Hepatic stellate cell (primary cell): Measurements from ENCODE around the gene POFUT2.
"Not testable (repeated sequence)": the region's sequence is repeated elsewhere in the genome, so short reads cannot be mapped to it uniquely, and the experiment has no call there.

ENCODE experiments used
- DNase-seq: peaks from one replicate; pipeline ENCODE4 v3.0.0; 2011; ENCODE audit warnings: low spot score

The POFUT2 gene

DNA sequence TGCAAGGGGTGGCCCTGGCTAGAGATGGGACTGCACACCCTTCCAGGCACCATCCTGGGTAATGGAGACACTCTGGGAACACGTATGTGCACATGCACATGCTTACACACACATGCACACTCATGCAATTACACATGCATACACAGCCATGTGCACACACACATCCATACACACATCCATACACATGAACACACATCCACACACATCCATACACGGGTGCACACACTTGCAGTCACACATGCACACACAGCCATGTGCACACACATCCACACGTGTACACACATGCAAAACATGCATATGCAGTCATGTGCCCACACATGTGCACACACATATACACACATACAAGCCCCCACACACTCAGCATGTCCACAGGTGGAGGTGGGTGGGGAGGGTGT, 22.3 kb upstream of the POFUT2 start:
- DNase-seq: no peak

DNA sequence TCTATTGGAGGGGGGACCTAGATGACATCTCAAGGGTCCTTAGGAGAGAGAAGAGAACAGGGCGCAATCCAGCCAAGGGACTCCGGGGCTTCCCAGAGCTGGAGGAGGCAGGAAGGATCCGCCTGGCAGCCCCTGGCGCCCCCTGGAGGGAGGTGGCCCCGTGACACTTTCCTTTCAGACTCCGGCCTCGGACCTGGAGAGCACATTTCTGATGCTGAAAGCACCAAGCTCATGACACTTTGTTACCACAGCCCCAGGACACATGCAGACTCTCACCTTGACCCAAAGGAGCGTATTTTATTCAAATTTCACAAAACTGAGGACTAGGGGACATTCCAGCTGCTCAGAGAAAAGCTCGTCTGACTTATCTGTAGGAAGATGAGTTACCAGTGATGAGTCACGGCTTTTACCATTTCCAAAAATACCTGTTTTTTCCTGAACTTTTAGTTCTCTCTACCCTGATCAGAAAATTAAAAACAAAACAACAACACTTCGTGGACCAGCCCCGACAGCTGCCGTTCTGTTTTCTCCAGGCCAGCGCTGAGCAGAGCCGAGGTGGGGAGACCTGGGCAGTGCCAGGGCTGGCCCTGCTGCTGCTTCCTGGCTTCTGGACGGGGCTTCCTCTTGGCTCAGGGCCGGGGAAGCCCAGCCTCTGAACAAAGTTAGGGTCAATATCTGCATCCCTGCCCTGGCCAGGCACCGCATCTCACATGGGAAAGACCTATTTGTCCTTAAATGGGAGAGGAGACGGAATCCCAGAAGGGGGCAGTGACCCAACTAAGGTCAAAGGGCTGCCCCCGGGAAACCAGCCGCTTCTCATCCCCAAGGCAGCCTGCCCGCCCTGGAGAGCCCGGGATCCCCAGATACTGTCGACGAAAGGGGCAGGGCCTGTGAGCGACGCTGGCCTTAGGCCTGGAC, 21.6 kb upstream of the POFUT2 start:
- peak; percentile 77 for DNase-seq

DNA sequence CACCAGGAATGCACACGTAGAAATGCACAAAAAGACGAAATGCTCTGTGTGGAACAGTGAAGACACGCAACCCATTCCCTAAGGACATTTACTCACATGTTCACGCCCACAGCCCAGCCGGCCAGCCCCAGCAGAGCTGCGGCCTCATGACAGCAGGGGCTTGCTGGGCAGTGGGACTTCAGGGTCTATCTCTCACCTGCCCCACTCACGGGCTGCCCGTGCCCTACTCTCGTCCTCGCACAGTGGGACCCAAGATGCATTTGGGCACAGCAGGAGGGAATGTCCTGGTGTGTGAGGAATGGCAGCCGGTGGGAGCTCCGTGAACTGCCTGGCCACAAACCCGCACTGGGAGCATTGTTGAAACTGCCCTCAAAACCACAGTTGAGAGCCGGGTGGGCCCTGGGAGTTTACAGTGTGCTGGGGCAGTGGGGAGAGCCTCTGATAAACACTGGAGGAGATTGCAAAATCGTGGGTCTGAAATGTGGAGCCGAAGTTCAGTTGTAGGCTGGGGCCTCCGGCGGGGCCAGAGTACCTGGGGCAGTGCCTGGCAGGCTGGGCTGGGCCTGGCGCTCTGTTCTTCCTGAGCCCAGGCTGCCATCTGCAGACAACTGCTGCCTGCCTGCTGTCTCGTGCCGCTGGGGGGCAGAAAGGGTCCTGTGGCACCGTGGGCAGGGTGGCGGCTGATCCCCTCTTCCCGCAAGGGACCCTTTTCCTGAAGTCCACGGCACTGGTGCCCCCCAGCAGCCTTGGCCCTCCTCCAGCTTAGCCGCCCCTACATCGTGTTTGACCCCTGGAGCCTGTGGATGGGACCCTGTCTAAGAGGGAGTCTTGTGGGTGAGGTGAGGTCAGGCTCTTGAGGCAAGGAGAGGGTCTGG, 20.7 kb upstream of the POFUT2 start:
- DNase-seq: peak; percentile 76

DNA sequence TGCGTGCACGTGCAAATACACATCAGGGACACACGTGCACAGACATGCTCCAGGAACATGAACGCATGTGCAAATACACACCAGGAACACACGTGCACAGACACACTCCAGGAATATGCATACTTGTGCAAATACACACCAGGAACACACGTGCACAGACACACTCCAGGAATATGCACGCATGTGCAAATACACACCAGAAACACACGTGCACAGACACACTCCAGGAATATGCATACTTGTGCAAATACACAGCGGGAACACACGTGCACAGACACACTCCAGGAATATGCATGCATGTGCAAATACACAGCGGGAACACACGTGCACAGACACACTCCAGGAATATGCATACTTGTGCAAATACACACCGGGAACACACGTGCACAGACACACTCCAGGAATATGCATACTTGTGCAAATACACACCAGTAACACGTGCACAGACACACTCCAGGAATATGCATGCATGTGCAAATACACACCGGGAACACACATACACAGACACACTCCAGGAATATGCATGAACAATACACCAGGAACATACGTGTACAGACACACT, 20.0 kb upstream of the POFUT2 start:
- DNase-seq: not testable (repeated sequence)

DNA sequence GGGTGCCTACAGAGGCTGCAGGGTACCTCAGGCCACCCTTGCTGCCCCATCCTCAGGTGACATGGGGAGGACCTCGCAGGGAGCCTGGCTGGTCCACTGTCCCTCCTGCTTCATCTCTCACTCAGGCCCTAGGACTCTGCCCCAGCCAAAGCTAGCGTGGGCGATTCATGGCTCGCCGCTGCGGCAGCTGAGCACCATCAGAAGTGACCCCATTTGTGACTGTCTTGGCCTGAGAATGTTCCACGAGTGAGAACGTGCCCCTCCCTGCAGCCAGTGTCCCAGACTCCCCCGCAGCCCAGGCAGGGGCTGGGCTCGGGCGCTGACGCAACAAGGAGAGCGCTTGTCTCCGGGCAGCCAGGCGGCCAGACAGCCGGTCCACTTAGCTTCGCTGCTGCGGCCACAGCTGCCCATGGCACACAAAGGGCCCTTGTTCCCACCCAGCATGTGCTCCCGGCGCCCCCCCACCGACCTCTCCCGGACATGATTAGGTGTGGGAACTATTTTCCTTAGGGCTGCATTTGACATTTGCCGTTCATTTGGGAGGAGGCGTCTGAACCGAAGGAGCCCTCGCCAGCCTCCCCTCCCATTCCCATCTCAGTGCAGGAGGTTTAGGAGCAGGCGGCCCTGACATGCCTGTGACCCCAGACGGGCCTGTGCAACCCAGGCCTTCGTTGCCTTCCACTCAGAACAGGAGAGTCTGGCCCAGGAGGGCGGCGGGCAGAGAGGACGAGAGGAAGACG, 19.3 kb upstream of the POFUT2 start:
- DNase-seq: peak; percentile 71

DNA sequence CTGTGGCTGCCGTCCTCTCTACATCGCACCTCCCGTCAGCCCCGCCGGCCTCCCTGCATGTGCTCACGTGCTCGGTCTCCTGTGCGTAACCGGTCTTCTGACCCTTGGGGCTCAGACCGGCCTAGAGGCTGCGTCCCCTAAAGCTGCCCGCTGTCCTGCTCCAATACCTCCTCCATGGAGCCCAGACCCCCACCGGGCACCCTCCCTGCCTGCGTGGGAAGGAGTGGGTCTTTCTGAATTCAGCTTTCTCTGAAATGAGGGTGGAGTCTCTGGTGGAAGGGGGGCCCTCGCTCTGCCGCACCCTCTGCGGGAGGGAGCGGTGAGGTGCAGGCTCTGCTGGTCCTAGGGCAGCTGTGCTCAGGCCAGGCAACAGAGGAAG, 18.7 kb upstream of the POFUT2 start:
- no peak for DNase-seq

DNA sequence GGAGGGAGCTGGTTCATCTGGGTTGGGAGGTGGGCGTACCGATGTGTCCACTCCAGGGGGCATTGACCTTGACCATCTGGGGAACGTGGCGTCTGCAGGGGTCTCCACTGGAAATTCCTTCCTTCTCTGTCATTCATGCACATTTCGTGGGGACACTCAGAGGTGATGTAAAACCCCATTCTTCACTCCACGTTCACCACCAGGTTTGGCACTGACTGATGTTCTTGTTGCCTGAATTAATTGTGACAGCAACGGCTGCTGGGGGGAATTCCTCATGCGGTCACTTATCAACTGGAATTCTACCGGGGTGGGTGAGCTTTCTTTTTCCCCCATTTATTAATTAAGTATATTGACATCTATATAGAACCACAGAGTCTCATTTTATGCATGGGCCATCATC, 18.1 kb upstream of the POFUT2 start:
- no peak for DNase-seq

DNA sequence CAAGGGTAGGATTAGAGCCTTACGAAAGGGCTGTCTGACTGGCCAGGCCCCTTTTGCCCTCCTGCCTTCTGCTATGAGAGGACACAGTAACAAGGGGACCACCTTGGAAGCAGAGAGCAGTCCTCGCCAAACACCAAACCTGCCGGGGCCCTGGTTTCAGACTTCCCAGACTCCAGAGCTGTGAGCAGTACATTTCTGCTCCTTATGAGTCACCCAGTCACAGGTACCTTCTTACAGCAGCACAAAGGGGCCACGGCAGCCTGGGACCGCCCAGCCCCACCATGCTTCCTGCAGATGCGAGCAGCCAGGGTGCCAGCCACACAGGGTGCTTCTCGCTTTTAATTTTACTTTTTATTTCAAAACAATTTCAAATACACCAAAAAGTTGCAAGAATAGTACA, 17.2 kb upstream of the POFUT2 start:
- no peak for DNase-seq

DNA sequence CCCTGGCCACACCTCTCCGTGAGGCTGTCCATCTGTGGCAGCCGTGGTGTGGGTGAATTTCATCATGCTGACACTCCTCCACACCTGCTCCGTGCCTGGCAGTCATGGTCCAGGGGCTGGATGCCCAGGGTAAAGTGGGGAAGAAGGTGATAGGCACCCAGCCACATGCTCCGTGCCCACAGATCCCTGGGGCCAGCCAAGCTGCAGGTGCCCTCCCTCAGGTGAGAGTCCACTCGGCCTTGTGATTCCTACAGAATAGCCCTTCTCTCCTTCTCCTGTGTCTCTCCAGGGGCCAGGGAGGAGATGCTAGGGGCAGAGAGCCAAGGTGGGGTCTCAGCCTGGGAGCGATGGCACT, 16.8 kb upstream of the POFUT2 start:
- no peak for DNase-seq

DNA sequence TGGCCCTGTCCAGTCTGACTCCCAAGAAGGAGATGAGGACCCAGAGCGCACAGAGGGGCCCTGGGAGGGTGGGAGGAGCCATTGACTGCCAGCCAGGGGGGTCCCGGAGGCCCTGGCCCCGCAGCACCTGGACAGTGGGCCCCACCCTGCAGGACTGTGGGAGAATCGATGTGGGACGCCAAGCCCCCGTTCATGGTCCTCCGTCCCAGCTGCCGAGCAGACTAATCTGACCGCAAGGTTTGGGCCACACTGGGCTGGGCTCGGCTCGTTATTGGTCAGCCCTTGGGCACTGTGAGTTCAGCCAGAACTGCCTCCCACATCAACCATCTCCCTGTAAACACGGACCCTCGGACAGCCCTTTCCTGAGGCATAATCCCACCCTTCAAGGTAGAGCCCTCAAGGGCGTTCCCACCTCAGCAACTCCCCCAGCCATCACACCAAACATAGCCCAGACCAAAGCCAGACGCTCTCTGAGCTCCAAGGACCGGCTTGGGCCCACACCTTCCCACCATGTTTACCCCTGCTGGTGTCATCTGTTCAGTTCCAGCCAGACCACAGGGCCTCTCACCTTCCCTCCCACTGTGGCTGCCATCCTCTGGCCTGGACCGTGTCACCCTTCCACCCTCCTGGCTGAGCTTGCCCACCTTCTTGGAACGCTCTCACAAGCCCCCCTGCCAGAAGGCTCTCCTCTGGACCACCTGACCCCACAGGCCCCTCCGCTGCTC, 16.2 kb upstream of the POFUT2 start:
- DNase-seq: no peak

DNA sequence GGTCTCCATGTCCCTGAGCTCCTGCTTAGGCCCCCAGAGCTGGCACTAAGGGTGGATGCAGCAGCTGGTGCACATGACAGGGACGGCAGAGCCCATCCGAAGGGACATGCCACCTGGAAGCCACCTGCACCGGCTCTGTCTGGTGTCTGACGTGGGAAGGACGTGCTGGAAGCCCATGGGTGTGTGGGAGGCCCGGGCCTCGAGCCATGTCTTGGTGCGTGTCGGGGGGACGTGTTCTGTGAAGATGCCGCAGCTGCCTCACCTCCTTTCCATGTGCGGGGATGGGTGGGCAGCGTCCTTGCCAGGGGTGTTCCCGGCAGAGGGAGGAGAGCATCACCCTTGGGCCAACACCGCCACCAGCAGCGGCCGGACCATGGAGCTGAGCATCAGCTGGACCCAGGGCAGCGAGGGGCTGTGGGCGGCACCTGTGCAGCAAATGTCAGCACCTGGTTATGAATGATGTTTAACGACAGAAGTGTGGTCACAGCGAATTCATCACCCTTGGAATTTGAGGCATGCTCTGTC, 15.5 kb upstream of the POFUT2 start:
- DNase-seq: no peak

DNA sequence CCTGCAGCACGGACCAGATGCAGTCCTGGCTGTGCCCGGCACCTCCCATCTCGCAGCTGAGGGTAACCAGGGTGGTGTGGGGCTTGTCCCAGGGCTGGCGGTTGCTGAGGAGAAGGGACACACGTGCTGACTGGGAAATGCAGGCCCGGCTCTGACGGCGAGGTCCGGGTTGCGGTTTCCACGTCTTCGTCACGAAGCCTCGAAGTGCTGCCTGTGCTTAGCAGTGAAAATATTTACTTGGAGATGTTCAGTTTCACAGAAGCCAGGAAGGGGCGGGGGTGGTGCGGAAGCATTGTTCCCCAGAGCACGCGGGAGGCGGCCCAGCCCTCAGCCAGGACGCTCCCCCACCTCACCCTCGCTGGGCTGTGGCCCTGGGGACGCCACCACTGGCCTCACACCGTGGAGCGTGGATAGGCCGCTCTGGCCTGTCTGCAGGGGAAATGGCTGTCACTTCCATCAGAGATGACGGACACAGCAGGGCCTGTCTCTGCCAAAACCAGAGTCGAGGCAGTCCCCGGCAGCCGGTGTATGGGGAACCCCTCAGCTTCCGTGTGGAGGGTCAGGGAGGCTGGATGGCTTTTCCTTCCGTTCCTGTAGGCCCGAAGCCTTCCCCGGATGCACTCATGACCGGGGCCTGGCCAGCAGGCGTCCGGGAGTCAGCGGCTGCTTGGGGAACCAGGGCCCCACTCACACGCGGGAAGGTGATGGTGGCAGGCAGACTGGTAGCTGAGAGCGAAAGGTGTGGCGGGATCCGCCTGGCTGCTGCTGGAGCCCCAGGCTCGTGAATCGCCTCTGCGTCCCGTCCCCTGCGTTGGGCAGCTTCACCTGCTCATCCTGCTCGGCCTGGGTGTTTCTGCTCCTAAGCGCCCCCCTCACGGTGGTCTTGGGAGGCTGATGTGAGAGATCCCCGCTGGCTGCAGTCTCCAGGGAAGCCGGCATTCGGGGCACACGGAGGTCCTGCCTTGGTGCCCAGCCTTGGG, 14.7 kb upstream of the POFUT2 start:
- no peak for DNase-seq

DNA sequence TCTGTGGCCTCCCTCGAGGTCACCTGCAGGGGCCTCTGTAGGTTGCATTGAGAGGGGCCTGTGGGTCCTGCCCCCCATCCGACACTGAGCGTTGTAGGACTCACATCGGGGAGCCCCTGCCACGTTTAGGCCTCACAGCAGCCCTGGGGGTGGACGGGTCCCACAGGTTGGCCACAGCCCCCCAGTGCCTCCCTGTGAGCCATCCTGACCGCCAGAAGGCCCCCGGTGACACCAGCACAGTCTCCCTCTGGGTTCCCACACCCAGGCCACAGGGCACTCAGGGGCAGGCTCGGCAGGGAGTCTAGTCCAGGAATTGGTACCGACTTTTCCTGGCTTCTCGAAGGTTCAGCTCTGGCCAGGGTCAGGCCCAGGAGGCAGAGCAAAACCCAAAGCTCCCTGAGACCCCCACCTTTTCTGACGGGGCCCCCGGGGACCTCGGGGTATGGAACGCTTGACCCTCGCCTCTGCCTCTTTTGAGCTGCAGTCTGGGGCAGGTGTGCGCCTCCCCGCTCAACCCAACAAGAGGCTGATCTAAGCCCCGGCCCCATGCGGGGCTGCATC, 13.9 kb upstream of the POFUT2 start:
- DNase-seq: no peak

DNA sequence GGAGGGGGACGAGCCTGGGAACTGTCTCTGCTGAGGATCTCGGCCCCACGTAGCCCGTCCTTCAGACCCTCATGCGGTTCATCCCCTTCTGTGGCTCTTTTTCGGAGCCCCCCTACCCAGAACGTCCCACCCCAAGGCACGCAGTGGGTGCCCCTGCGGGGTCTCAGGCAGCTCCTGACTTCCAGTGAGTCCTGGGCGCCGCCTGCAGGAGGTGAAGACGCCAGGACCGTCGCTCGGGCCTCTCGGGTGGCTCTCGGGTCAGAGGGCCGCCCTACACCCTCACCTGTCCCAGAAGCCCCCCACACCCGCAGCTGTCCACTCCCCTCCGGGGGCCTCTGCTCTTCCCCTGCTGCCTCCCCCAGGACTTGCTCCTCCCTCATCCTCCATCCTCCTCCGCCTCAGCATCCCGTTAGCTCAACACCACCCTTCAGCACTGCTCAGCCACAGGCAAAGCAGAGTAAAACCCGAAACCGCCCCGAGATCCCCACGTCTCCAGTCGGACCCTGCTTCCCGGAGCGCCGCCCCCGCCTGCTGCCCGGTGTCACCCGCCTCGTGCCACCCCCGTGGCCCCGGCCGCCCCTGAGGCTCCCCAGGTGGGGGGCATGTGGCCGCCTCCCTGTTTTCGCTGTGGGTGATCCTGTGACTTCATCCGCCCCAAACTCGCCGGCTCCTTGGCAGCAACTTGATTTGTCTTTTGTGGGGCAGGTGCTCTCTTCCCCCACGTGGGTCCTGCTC, 13.3 kb upstream of the POFUT2 start:
- no peak for DNase-seq

DNA sequence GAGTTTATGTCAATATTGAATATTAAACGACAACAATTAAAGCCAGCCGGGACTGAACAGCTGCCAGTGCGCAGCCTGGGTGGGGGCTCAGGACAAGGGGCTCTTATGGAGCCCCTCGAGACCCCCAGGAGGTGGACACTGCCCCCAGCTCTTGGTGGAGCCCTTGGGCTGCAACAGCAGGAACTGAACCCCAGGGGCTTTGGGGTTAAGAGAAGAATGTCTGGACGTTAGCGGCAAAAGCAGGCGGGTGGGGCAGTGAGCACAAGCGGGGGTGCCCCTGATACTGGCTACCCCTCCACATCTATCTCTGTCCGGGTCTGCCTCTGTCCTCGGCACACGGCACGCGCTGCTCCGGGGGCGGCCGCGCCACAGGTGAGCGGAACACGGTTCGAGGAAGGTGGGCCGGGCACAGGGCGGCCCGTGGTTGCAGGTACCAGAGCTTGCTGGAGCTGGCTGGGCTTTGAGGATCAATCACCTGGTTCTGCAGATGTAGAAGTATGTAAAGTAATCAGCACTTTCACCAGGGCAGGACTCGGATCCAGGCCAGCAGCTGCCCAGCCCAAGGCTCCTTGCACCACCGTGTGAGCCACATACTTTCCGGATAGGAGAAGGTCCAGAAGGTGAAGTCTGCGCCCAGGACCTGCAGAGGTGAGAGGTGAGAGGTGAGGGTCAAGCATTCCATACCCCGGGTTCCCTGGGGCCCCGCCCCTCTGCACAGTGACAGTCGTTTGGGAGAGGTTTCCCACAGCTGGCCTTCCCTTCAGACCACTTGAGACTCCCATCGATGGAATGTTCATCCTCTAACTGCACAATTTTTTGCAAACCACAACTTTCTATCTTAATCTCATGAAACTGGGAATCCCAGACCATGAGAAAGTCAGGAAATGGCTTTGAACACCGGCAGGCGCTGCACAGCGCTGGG, 12.4 kb upstream of the POFUT2 start:
- peak; percentile 94 for DNase-seq

DNA sequence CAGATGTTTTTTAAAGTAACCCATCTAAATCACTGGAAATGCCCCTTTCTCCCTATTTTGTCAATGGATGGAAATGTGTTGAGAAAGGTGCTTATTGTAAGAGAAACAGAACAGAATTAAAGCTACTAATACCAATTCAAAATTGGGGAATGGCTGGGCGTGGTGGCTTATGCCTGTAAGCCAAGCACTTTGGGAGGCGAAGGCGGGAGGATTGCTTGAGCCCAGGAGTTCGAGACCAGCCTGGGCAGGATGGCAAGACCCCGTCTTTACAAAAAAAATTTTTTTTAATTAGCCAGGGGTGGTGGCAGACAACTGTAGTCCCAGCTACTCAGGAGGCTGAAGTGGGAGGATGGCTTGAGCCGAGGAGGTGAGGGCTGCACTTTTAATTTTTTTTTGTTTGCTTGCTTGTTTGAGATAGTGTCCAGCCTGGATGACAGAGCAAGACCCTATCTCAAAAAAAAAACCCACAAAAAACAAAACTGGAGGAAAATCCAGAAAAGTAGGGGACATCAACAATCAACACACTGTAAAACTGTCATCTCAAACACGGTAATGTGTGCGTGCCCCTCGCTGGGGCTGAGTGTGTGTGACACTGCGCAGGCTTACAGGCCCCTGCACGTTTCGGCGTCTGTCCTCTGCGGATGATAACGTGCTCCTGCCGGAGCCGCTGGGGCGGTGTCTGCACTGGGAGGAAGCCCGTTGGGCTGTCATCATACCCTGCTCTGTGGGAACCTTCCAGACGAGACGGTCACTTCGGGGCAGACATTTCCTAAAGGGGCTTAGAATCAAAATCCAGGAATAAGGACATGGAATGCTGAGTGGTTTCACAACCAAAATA, 11.6 kb upstream of the POFUT2 start:
- DNase-seq: peak; percentile 75

DNA sequence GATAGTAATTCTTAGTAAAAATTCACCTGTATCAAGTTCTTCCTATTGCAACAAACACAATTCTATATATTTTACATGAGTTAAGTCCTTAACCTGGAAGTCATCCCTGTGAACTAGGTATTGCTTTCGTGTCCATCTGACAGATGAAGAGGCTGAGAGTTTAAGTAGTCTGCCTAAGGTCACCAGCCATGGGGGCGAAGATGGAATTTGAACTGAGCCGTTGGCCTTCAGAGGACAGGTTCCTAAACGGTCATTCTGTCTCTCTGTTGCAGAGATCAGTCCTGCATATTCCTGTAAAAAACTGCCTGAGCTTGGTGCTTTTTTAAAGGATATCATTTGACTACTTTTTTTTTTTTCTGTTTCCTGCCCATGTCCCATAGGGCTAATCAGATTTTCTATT, 10.2 kb upstream of the POFUT2 start:
- no peak for DNase-seq
